ENCODE data around the gene TNFRSF14.

The TNFRSF14 gene

GRCh38 chr1:2604844-2605508 is 48.8 kb downstream of the TNFRSF14 start:
- DNase-seq = no peak

- DNase-seq = no peak
These were observed 49.6 kb downstream of the TNFRSF14 start for GRCh38 chr1:2605509-2606395.

- DNase-seq = no peak
These were observed 50.3 kb downstream of the TNFRSF14 start for GRCh38 chr1:2606396-2606880.

GRCh38 chr1:2606881-2607621 is 50.9 kb downstream of the TNFRSF14 start:
- DNase-seq = no peak

DNA sequence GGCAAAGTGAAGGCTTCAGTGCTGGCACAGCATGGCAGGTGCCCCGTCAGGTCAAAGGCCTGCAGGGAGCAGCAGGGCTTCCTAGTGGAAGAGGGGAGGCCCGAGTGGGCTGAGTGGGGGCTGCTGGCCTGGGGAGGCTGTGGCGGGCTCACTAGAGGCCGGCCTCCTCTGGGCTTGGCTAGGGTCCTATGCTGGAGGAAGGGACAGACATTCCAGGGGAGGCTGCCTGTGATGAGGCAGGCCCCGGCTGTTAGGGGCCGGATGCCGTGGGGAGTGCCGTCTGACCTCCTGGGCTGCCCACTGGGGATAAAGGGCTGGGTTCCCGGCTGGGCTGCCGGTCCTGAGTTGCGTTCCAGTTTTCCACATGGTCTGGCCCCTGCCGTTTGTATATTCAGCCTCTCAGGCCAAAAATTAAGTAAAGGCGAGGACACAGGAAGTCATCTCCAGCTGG is 51.5 kb downstream of the TNFRSF14 start:
- DNase-seq = no peak

- DNase-seq = no peak
These were observed 53.3 kb downstream of the TNFRSF14 start for GRCh38 chr1:2609319-2610035.

- no peak for DNase-seq
These were observed 54.1 kb downstream of the TNFRSF14 start for GRCh38 chr1:2610036-2610959.

DNA sequence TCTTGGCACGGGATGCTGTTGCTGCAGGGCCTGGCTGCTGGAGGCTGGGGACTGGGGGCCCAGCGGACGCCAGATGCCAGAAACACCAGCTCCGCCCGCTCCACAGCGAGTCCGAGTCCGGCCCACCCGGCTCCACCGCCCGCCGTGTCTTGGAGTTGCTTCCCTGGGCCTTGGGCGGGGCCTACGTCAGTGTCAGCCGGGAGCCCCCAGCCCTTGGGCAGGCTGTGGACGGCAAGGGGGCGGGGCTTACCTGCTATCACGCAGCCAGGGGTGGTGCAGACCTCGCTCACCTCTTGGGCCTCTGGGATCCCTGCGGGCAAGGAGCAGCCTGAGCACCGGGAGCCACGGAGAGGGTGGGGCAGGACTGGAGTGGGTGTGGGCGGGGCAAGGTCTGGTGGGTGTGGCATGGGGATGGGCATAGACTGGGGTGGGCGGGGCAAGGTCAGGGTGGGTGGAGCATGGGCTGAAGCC is 54.9 kb downstream of the TNFRSF14 start:
- DNase-seq = peak; percentile 11

GRCh38 chr1:2611621-2612437 is 55.7 kb downstream of the TNFRSF14 start:
- no peak for DNase-seq

DNA sequence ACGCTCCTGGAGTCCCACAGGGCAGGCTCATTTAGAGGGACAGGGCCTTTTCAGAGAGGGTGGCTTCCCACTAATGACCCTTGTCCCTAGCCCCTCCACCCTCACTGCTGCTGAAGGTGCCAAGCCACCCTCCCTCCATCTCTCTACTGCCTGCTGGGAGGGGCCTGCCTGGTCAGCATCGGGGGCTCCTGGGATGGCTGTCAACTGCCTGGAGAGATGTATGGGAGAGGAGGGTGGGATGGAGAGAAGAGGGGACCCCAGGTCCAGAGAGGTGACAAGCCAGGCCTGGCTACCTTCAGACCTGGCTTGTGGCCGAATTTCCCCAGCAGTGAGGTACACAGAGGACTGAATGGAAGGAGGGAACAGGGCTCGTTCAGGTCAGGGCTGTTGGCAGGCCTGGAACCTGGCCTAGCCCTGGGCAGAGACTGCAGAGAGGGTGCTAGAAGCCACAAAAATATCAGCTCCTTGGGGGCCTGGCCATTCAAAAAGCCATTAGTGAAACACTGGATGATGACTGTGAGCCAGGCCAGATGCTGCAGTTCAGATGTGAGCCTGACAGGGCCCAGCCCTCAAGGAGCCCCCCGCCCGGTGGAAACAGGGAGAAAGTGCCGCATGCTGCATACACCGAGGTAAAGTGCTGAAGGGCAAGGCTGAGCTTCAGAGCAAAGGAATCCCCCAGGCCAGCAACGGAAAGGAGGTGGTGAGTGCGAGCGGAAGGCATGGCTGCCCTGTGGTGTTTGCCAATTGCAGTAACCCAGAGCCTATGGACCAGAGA is 56.6 kb downstream of the TNFRSF14 start:
- DNase-seq = no peak
